PFSK-1 (cell line): Measurements from ENCODE around the gene TMEM59L.

Source experiments
- FOXP2 ChIP-seq: optimal IDR thresholded peaks from 2 replicates; pipeline ENCODE3; 2011; ENCODE audit warnings: borderline replicate concordance, control low read depth, inconsistent platforms; ENCODE audit not compliant: insufficient read depth; ENCODE audit errors: extremely low read length, extremely low read depth
- POLR2AphosphoS5 ChIP-seq: IDR thresholded peaks from 2 replicates; pipeline ENCODE4 v1.6.1; 2012; ENCODE audit warnings: low read depth, mild to moderate bottlenecking, control low read depth, low read length, moderate library complexity
- SIN3A ChIP-seq: IDR thresholded peaks from 2 replicates; pipeline ENCODE4 v1.6.1; 2012; ENCODE audit warnings: mild to moderate bottlenecking, low read length, moderate library complexity, borderline replicate concordance; ENCODE audit not compliant: insufficient read depth
- TF ChIP-seq, protein P1 (sequence below), 2 experiments: IDR thresholded peaks; 2 replicates each; pipeline versions ENCODE4 v1.6.1 to v1.8.0; 2011 to 2012; ENCODE audit warnings: low read depth in 2 of 2, low read length in 2 of 2, control low read depth in 1 of 2, inconsistent platforms in 1 of 2, mild to moderate bottlenecking in 1 of 2, moderate library complexity in 1 of 2; ENCODE audit not compliant: insufficient read depth in 1 of 2

DNA sequence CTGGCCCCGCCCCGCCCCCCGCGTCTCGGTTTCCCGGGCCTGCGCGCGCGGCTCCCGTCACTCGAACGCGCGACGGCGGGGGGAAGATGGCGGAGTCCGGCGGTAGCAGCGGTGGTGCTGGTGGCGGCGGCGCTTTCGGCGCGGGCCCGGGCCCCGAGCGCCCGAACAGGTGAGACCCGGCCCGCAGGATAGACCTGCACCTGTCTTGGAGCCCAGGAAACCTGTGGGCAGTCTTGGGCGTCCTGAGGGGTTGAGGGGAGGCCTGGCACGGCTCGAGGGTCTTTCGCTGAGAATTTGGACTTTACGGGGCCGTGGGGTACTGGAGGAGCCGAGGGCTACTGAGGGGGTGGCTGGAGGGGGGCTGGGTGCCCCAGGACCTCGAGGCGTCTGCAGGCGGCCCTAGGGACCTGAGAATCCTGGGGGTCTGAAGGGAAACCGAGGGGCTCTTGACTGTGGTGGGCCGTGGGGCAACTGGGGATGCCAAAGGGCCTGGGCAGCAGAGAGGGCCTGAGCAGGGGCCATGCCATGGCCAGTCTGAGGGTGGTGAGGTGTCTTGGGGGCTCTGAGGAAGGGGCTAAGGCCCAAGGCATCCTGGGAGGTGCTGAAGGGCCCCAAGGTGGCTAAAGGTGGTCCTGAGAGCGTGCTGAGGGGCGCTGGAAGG, 24.4 kb downstream of the TMEM59L start, which contains the start of gene KLHL26:
- peak; percentile 54; the same call in 1 of the 2 replicates for TF ChIP-seq POLR2AphosphoS5
- TF ChIP-seq FOXP2, result peak; percentile 6
- TF ChIP-seq SIN3A, result 0 out of 2 replicates have a peak, but pooled peaks have one; percentile 46
- TF ChIP-seq, protein P1, sequence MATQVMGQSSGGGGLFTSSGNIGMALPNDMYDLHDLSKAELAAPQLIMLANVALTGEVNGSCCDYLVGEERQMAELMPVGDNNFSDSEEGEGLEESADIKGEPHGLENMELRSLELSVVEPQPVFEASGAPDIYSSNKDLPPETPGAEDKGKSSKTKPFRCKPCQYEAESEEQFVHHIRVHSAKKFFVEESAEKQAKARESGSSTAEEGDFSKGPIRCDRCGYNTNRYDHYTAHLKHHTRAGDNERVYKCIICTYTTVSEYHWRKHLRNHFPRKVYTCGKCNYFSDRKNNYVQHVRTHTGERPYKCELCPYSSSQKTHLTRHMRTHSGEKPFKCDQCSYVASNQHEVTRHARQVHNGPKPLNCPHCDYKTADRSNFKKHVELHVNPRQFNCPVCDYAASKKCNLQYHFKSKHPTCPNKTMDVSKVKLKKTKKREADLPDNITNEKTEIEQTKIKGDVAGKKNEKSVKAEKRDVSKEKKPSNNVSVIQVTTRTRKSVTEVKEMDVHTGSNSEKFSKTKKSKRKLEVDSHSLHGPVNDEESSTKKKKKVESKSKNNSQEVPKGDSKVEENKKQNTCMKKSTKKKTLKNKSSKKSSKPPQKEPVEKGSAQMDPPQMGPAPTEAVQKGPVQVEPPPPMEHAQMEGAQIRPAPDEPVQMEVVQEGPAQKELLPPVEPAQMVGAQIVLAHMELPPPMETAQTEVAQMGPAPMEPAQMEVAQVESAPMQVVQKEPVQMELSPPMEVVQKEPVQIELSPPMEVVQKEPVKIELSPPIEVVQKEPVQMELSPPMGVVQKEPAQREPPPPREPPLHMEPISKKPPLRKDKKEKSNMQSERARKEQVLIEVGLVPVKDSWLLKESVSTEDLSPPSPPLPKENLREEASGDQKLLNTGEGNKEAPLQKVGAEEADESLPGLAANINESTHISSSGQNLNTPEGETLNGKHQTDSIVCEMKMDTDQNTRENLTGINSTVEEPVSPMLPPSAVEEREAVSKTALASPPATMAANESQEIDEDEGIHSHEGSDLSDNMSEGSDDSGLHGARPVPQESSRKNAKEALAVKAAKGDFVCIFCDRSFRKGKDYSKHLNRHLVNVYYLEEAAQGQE (IDR thresholded peaks at IDR 0.05; ENCODE audit: insufficient read depth in 1 of 2, low read depth in 2 of 2, low read length in 2 of 2), result no peak
